ENCODE data around the gene SLC38A9.
"Not testable (repeated sequence)": the region's sequence is repeated elsewhere in the genome, so short reads cannot be mapped to it uniquely, and the experiment has no call there.

The SLC38A9 gene

DNA sequence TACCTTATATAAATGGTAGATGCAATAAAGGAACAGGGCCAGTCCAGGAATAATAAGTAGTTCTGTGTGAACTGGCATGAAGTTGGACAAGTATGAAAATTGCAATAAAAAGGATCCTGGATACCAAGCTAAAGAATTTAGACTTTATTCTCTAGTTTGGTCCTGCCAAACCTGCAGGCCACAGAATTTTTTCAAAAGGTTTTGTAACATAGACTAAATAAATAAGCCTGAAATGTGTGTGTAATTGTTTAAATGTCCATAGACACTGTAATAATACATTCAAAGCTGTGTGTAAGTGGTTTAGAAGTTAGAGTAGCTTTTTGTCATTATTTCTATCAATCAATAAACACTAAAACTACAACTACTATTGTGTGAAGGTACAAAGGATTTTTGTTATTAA is 101.6 kb downstream of the SLC38A9 start:
- no peak for DNase-seq (ENCODE audit: low spot score)

DNA sequence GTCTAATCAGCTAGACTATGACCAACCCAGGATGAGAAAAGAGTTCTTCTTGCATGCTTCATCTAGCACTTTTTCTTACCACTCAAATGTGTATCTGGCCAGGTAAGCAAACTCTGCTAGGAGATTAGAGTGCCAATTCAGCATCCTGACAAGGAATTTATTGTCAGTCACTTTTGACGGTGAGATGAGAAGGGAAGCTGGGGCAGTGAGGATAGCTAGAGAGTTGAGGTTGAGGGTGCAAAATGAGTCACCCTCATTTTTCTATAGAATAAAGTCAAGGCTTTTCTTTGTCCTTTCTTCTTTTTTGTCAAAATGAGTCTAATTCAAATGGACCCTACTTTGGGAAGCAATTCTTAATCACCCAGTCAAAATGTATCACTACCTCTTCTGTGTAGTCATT is 102.7 kb downstream of the SLC38A9 start:
- DNase-seq (ENCODE audit: low spot score): no peak

GRCh38 chr5:55608595-55609349 is 103.4 kb downstream of the SLC38A9 start:
- DNase-seq (ENCODE audit: low spot score): no peak

- not testable (repeated sequence) for DNase-seq (ENCODE audit: low spot score)
These were observed 104.8 kb downstream of the SLC38A9 start for GRCh38 chr5:55607309-55607708.

DNA sequence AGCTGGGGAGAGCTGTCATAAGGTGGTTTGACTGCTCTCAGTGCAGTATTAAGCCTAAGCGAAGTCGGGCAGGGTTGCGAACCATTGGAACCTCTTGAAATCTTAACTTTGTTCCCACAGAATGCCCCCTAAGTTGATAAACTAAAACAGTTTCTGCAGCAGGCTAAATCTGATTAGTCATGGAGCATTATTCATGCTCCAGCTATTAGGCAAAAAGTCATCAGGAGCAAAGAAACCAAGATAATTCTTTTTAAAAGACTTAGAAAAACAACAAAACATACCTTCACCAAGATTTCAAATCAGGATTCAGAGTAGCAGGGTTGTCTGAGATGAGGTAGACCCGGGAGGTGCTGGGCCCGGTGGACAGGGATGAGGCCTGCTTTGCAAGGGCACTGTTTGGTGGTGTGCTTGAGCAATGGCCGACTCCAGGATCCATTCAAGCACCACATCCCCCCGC is 107.5 kb downstream of the SLC38A9 start:
- DNase-seq (ENCODE audit: low spot score): peak; percentile 27

- DNase-seq (ENCODE audit: low spot score): peak; percentile 47
These were observed 108.2 kb downstream of the SLC38A9 start for GRCh38 chr5:55603922-55604321.

GRCh38 chr5:55601628-55602027 is 110.5 kb downstream of the SLC38A9 start:
- no peak for DNase-seq (ENCODE audit: low spot score)

DNA sequence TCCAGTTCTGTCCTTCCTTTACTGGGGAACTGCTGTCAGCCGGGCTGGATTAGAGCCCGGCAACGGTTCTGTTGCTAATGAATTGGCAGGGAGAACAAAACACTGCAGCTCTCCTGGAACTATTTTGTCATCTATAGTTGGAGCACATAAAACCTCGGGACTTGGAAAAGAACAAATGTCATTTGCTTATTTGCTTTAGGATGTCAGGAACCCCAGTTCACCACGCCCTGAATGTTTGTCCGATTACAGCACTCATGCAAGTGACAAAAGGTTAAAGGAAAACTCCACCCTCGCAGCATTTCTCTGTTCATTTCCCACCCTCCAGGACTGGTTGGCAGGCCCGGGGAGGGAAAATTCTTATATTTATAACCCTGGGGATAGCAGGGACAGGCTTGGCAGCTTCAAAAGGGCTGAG is 110.9 kb downstream of the SLC38A9 start:
- DNase-seq (ENCODE audit: low spot score): peak; percentile 62

GRCh38 chr5:55600497-55601203 is 111.5 kb downstream of the SLC38A9 start:
- DNase-seq (ENCODE audit: low spot score): peak; percentile 71

- no peak for DNase-seq (ENCODE audit: low spot score)
These were observed 112.0 kb downstream of the SLC38A9 start for GRCh38 chr5:55600086-55600485.

GRCh38 chr5:55599148-55600050 is 112.7 kb downstream of the SLC38A9 start:
- DNase-seq (ENCODE audit: low spot score): no peak

- peak; percentile 61 for DNase-seq (ENCODE audit: low spot score)
These were observed 114.8 kb downstream of the SLC38A9 start for GRCh38 chr5:55597014-55597981.

DNA sequence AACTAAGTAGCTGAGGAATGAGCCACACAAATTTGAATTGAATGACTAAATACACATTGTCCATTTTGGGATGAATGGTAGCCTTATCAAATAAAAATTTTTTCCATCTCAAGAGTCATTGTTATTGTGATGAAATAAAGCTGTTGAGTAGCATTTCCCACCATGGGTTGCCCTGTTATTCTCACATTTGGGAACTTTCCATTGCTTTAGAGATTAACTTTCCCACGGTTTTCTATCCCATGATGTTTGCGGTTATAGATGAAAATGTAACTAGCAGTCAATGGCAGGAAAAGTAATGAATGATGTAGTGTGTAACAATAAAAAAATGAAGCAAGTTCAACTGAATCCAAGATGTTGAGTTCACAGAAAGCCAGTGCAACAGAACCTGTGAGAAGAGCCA is 117.5 kb downstream of the SLC38A9 start:
- no peak for DNase-seq (ENCODE audit: low spot score)

DNA sequence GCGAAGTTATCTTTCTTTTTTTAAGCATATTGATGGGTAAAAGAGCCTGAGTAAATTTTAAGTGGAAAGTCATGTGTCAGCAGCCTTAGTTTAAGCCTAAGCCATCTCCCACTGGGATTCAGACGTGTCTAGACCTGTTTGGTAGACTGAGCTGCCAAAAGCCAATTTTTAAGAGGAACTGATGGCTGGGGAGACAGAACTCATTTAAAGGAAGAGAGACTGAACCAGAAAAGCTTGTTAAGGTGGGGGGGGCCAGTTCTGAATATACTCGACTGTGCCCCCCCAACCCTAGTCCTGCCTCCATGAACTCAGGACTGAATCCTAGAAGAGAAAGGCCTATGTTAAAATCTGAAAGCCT is 119.0 kb downstream of the SLC38A9 start:
- DNase-seq (ENCODE audit: low spot score): no peak

- DNase-seq (ENCODE audit: low spot score): no peak
These were observed 119.6 kb downstream of the SLC38A9 start for GRCh38 chr5:55592388-55593114.

DNA sequence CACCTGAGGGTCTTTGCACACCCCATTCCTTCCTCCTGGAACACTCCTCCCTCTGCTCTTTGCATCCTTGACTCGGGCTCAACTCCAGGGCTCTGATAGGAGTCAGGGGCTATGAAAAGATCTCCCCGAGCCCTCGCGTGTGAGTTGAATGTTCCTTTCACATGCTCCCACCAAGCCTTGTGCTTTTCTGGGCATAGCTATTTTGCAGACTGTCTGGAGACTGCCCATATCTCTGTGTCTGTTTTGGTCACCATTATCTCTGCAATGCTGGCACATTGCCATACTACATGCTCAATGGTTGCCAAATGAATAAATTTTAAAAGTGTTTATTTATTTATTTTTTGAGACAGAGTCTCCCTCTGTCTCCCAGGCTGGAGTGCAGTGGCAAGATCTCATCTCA is 120.4 kb downstream of the SLC38A9 start:
- DNase-seq (ENCODE audit: low spot score): no peak

DNA sequence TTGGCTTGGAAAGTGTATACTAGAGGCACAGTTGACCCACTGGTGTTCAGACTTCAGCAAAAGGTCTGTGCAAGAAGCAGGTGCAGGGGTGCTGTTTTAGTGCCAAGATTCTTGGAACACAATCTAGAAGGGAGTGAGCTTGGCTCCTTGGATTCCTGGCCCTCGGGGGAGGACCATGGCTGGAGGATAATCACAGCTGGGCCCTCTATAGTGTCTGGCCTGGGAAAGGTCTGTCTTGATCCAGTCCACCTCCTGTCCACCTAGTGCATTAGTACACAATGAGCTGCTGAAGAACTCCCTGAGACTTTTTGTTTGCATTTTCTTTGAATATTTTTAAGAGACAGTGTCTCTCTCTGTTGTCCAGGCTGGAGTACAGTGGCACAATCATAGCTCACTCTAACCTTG is 126.9 kb downstream of the SLC38A9 start:
- DNase-seq (ENCODE audit: low spot score): no peak

DNA sequence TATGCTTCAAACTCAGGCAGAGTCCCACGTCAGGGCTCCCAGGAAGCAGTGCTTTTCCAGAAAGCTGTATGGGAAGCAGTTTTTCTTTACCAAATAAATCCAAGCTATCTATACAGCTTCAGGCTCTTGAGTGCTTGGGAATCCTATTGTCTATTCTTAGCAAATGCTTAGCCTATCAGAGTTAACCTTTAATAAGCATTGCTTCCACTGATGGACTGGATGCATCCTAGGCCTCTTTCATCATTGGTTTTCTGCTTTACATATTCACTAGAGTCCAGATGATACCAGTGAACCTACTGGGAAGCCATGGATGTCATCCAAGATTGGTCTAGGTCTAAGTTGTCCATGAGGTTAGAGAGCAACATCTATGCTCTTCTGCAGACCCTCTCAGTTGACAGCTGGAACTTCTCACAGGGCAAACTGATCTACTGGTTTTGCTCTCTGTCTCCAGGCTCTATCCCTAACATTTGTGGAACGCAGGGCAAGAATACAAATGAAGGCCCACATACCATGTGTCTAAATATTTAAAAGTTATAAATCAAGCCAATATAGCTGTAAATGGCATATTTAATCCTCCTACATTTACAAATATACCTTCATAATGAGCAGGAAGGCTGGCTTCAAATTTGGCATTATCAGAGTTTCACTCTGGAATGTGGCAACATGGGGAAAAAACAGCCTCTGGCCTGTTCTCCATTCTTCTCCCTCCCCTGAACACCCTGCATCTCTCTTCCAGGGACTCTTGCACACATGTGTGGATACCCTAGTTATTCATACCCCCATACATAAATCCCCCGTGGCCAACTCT is 127.5 kb downstream of the SLC38A9 start:
- no peak for DNase-seq (ENCODE audit: low spot score)

DNA sequence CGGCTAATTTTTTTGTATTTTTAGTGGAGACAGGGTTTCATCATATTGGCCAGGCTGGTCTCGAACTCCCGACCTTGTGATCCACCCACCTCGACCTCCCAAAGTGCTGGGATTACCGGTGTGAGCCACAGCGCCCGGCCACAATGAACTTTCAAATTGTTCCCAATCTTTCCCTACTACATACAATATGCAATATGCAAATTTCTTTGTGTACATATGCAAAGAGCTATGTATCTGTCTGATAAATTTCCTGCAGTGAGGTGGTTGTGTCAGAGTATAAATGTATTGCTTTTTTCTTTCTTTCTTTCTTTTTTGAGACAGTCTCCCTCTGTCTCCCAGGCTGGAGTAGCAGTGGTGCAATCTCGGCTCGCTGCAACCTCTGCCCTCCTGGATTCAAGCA is 128.5 kb downstream of the SLC38A9 start:
- DNase-seq (ENCODE audit: low spot score): no peak

DNA sequence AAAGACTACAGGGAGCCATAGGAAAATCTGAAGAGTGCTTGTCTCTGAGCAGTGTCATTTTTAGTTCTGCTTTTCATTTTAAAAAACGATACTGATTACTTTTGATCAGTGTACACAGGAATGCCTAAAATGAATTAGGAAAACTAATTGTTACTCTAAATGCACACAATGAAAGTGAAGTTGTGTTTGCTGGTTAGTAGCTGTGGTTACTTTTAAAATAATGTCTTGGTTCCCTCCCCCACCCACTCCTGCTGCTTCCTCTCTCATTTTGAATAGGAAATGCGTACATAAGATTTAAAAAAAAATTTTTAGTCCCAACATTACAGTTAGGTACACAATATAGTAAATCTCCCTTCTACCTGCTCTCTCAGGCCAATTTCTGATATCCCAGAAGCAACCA is 129.9 kb downstream of the SLC38A9 start:
- no peak for DNase-seq (ENCODE audit: low spot score)

All from GM03348 (cell line).